Ishikawa (cell line): ENCODE data around the gene SUSD5.

Experiments used
- FOXM1 ChIP-seq: IDR thresholded peaks from 2 replicates; pipeline ENCODE4 v1.6.1; 2012; ENCODE audit warnings: low read depth, borderline replicate concordance
- RAD21 ChIP-seq: IDR thresholded peaks from 2 replicates; pipeline ENCODE4 v1.6.1; 2012; ENCODE audit warnings: low read depth
- TF ChIP-seq, protein P1 (sequence below): IDR thresholded peaks from 2 replicates; pipeline ENCODE4 v1.6.1; 2012

DNA sequence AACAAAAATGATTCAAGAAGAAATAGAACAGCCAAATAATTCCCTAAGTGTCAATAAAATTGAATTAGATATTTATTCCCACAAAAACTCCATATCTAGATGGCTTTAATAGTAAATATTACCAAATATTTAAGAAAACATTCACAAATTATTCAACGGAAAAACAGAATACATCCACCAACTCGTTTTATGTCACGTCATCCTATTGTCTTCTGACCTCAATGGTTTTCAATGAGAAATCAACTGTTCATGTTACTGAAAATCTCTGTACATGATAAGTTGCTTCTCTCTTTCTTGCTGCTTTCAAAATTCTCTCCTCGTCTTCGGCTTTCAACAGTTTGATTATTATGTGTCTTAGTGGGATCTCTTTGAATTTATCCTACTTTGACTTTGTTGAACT, 41.5 kb upstream of the SUSD5 start:
- TF ChIP-seq, protein P1, sequence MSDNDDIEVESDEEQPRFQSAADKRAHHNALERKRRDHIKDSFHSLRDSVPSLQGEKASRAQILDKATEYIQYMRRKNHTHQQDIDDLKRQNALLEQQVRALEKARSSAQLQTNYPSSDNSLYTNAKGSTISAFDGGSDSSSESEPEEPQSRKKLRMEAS: no peak
- TF ChIP-seq FOXM1 (no peak), RAD21 (no peak)
